SU-DHL-6 (cell line): Measurements from ENCODE around the gene AKT3.

Source experiments
- H2AFZ ChIP-seq: fragments of 200-600 bp; sonication (generic); 2 replicates; pipeline ENCODE4 v1.6.1; 2014; ENCODE audit warnings: low read depth, mild to moderate bottlenecking, moderate library complexity, mixed read lengths, antibody characterized with exemption, low read length; ENCODE audit not compliant: severe bottlenecking
- H3F3A ChIP-seq: fragments of 200-600 bp; shearing (Covaris generic); 2 replicates; pipeline ENCODE4 v1.6.0; 2016; ENCODE audit warnings: antibody characterized with exemption, mild to moderate bottlenecking; ENCODE audit not compliant: insufficient read depth
- H3K27ac ChIP-seq: fragments of 200-600 bp; sonication (generic); 2 replicates; pipeline ENCODE4 v1.5.1; 2016; ENCODE audit warnings: low read depth, mild to moderate bottlenecking, low read length, moderate library complexity, mixed read lengths
- H3K27me3 ChIP-seq: fragments of 200-600 bp; sonication (generic), shearing (Covaris generic); 2 replicates; pipeline ENCODE4 v1.6.0; 2014; ENCODE audit warnings: mild to moderate bottlenecking, low read length
- H3K36me3 ChIP-seq: fragments of 200-600 bp; sonication (generic); 2 replicates; pipeline ENCODE4 v1.6.1; 2014; ENCODE audit warnings: mild to moderate bottlenecking, low read length, mixed read lengths
- H3K4me2 ChIP-seq: fragments of 300-600, 200-600 bp; shearing (Covaris generic), sonication (generic); 2 replicates; pipeline ENCODE4 v1.6.0; 2014; ENCODE audit warnings: low read length, low read depth, mild to moderate bottlenecking; ENCODE audit not compliant: poor library complexity, severe bottlenecking
- H3K4me3 ChIP-seq: fragments of 200-600 bp; sonication (generic); 2 replicates; pipeline ENCODE4 v1.5.1; 2014; ENCODE audit warnings: antibody characterized with exemption, low read length, mild to moderate bottlenecking, mixed read lengths; ENCODE audit not compliant: insufficient read depth, poor library complexity, severe bottlenecking
- H3K79me2 ChIP-seq: fragments of 200-600 bp; sonication (generic); 2 replicates; pipeline ENCODE4 v1.6.1; 2014; ENCODE audit warnings: mild to moderate bottlenecking, low read length, moderate library complexity; ENCODE audit not compliant: insufficient read depth
- H3K9ac ChIP-seq: fragments of 200-600 bp; sonication (generic); 2 replicates; pipeline ENCODE4 v1.7.0; 2014; ENCODE audit warnings: mild to moderate bottlenecking, low read length
- H3K9me2 ChIP-seq: fragments of 200-600 bp; sonication (generic); replicated peaks from 2 replicates; pipeline ENCODE4 v1.6.1; 2014; ENCODE audit warnings: low read length; ENCODE audit not compliant: insufficient read depth
- H3K9me3 ChIP-seq: fragments of 200-600 bp; sonication (generic); 2 replicates; pipeline ENCODE4 v1.6.1; 2014; ENCODE audit warnings: low read length, mixed read lengths; ENCODE audit not compliant: insufficient read depth
- H4K20me1 ChIP-seq: fragments of 200-600 bp; sonication (generic); 2 replicates; pipeline ENCODE4 v1.6.1; 2014; ENCODE audit warnings: low read depth, mild to moderate bottlenecking, antibody characterized with exemption, low read length, moderate library complexity, mixed read lengths
- EZH2phosphoT487 ChIP-seq: fragments of 200-600 bp; sonication (generic), shearing (Covaris generic); conservative IDR thresholded peaks from 2 replicates; pipeline ENCODE4 v1.6.1; 2018; ENCODE audit warnings: mild to moderate bottlenecking, antibody characterized with exemption, low read length, moderate library complexity, mixed read lengths
- TF ChIP-seq, protein P1 (sequence below): fragments of 200-600 bp; sonication (generic); IDR thresholded peaks from one replicate; pipeline ENCODE4 v1.5.1; 2017; ENCODE audit warnings: antibody characterized with exemption, mild to moderate bottlenecking, low read length, moderate library complexity; ENCODE audit not compliant: insufficient read depth, poor library complexity, severe bottlenecking

Gene AKT3

DNA sequence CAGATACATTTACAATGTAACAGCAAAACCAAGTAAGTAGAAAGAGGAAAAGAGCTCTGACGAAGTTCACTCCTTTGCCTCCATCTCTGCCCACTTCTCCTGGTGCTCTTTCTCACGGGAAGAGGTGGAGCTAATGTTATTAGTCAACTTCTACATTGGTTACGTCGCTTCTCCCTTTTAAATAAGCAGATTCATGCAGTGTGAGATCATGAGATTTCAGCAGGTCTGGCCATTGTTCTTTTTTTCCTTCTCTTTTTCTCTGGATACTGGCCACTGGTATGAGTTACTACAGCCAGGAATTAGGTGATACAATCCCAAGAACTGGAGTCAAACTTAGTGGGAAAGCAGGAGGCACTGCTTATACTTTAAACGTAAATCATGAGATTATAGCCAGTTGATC, 207.1 kb downstream of the AKT3 start:
- H3F3A ChIP-seq, result no peaks in the 10 kb centered on the region
- H3K79me2 ChIP-seq, result no peaks in the 10 kb centered on the region
- H3K27ac ChIP-seq, result no peak overlapping the region

DNA sequence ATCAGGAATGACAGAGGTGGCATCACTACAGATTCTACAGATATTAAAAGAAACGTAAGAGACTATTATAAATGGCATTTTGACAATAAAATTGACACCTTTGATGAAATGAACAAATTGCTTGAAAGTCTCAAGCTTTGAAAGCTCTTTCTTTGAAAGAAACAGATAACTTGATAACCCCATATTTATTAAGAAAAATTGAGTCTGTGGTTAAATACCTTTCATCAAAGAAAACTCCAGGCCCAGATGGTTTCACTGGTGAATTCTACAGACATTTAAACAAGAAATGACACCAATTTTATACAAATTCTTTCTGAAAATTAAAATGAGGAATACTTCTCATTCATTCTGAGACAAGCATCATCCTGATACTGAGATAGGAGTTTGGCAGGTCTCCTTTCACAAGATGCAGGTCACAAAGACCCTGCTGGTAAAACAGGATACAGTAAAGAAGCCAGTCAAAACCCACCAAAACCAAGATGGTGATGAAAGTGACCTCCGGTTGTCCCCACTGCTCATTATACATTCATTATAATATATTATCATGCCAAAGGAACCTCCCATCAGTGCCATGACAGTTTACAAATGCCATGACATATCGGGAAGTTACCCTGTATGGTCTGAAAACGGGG, 210.9 kb downstream of the AKT3 start:
- no peak overlapping the region for H3K4me3 ChIP-seq
- no peaks in the 10 kb centered on the region for H3K27me3 ChIP-seq
- H3K79me2 ChIP-seq, result no peaks in the 10 kb centered on the region
- no peaks in the 10 kb centered on the region for H3K36me3 ChIP-seq
- no peak overlapping the region for H2AFZ ChIP-seq
- H3F3A ChIP-seq, result no peaks in the 10 kb centered on the region
- H3K9me2 ChIP-seq, result no peaks in the 10 kb centered on the region
- TF ChIP-seq, protein P1, sequence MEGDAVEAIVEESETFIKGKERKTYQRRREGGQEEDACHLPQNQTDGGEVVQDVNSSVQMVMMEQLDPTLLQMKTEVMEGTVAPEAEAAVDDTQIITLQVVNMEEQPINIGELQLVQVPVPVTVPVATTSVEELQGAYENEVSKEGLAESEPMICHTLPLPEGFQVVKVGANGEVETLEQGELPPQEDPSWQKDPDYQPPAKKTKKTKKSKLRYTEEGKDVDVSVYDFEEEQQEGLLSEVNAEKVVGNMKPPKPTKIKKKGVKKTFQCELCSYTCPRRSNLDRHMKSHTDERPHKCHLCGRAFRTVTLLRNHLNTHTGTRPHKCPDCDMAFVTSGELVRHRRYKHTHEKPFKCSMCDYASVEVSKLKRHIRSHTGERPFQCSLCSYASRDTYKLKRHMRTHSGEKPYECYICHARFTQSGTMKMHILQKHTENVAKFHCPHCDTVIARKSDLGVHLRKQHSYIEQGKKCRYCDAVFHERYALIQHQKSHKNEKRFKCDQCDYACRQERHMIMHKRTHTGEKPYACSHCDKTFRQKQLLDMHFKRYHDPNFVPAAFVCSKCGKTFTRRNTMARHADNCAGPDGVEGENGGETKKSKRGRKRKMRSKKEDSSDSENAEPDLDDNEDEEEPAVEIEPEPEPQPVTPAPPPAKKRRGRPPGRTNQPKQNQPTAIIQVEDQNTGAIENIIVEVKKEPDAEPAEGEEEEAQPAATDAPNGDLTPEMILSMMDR, result no peak
- no peak for TF ChIP-seq EZH2phosphoT487
- no peaks in the 10 kb centered on the region for H4K20me1 ChIP-seq
- H3K9ac ChIP-seq, result no peak overlapping the region
- H3K9me3 ChIP-seq, result no peaks in the 10 kb centered on the region
- H3K27ac ChIP-seq, result no peak overlapping the region
- no peak overlapping the region for H3K4me2 ChIP-seq

More for the DNA sequence above, 207.1 kb downstream of the AKT3 start:
- H3K9me3 ChIP-seq, result no peaks in the 10 kb centered on the region
- no peaks in the 10 kb centered on the region for H3K9me2 ChIP-seq
- no peaks in the 10 kb centered on the region for H3K27me3 ChIP-seq
- no peak overlapping the region for H2AFZ ChIP-seq
- no peak overlapping the region for H3K4me3 ChIP-seq
- TF ChIP-seq EZH2phosphoT487, result no peak
- TF ChIP-seq, protein P1, result no peak
- H3K36me3 ChIP-seq, result no peaks in the 10 kb centered on the region
- H3K9ac ChIP-seq, result no peak overlapping the region
- no peaks in the 10 kb centered on the region for H4K20me1 ChIP-seq
- H3K4me2 ChIP-seq, result no peak overlapping the region

DNA sequence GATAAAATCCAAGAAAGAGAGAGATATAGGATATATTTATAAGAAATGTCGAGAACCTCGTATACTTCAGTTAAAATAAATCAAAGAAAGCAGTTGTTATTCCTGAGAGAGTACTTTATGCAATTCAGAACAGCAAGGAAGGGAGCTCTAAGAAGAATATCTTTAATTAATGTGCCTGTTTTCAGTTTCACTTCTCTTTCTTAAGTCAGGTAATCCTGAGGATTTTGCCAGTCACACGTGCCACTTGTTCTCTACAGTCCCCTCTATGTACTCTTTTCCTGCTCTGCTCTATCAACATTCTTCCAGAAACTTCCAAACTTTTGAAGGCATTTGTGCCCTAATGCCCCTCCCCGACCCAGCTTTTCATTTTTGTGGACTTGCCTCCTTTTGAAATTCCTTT, 211.9 kb downstream of the AKT3 start:
- Histone ChIP-seq H3K36me3 (no peaks in the 10 kb centered on the region), H2AFZ (no peak overlapping the region), H3K27me3 (no peaks in the 10 kb centered on the region), H3K79me2 (no peaks in the 10 kb centered on the region), H3K4me3 (no peak overlapping the region), H3K27ac (no peak overlapping the region), H3K9ac (no peak overlapping the region), H3K9me2 (no peaks in the 10 kb centered on the region), H3K4me2 (no peak overlapping the region), H4K20me1 (no peaks in the 10 kb centered on the region), H3K9me3 (no peaks in the 10 kb centered on the region), H3F3A (no peaks in the 10 kb centered on the region)
- no peak for TF ChIP-seq EZH2phosphoT487

DNA sequence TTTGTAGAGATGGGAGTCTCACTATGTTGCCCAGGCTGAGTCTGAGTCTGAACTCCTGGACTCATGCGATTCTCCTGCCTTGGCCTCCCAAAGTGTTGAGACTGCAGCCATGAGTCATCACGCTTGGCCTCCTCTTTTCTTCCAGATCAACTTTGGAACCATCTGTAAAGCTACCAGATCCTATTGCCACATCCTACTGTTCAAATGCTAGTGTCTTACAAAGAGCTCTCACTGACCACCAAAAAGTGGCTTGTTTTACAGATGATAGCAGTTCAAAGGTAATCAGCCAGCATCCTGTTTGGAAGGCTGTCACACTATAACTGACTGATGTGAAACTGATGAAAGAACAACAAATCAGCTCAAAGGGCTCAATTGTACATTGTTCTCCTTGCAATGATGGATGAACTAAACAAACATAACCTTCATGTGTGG, 221.6 kb downstream of the AKT3 start:
- Histone ChIP-seq H3K4me2 (no peak overlapping the region), H3K9me3 (peaks cover 6% of the 10 kb centered on the region; the same call in 1 of the 2 replicates), H3K36me3 (no peaks in the 10 kb centered on the region), H3K4me3 (no peak overlapping the region), H4K20me1 (no peaks in the 10 kb centered on the region), H2AFZ (no peak overlapping the region), H3K9ac (no peak overlapping the region), H3K27ac (no peak overlapping the region), H3K9me2 (no peaks in the 10 kb centered on the region), H3K27me3 (no peaks in the 10 kb centered on the region), H3F3A (no peaks in the 10 kb centered on the region), H3K79me2 (no peaks in the 10 kb centered on the region)
- TF ChIP-seq, protein P1, result no peak
- no peak for TF ChIP-seq EZH2phosphoT487
